GM18951 (cell line): ENCODE data around the gene ADAP2.

Source experiments
- POLR2A ChIP-seq: IDR thresholded peaks from 4 replicates; pipeline ENCODE4 v1.6.1; 2011; ENCODE audit warnings: mild to moderate bottlenecking; ENCODE audit not compliant: insufficient read length, insufficient read depth; ENCODE audit errors: extremely low read depth
- in situ Hi-C: fragments of 300-500 bp; cut with MboI; formaldehyde crosslinking; loops from one replicate; pipeline ENCODE4 v1.12.0; 2022; ENCODE audit warnings: low sequenced_read_pairs, mixed read lengths, inconsistent platforms; ENCODE audit not compliant: unreplicated experiment

Gene ADAP2

DNA sequence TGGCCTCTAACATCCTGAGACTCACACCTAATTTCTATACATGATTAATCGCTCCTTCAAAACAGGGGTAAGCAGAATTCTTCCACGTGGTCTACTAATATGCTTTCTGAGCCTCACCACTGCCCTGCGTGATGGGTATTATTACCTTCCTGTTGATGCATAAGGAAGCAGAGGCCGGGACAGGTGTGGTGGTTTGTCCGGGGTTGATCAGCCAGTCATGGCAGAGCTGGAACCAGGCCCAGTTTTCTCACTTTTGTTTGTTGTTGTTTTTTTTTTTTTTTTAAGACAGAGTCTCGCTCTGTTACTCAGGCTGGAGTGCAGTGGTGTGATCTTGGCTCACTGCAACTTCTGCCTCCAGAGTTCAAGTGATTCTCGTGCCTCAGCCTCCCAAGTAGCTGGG, 80.3 kb downstream of the ADAP2 start:
- TF ChIP-seq POLR2A = no peak

GRCh38 chr17:31003225-31003866, 81.6 kb downstream of the ADAP2 start:
- in situ Hi-C loops = loop anchor here (25.0 kb wide), 2 partner anchors 359 to 534 kb away; no protein-coding TSS in a partner anchor
- no peak for TF ChIP-seq POLR2A

More for the DNA sequence above, 80.3 kb downstream of the ADAP2 start:
- in situ Hi-C loops = loop anchor here (25.0 kb wide), 2 partner anchors 360 to 535 kb away; no protein-coding TSS in a partner anchor

DNA sequence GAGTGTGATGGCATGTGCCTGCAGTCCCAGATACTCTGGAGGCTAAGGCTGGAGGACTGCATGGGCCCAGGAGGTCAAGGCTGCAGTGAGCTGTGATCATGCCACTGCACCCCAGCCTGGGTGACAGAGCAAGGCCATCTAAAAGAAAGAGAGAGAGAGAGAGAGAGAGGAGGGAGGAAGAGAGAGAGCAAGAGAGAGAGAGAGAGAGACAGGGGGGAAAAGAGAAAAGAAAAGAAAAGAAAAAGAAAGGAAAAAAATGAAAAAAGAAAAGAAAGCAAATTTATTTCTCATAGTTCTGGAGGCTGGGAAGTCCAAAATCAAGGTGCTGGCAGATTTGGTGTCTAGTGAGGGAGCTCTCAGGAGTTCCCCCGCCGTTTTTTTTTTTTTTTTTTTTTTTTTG, 82.4 kb downstream of the ADAP2 start:
- in situ Hi-C loops = loop anchor here (25.0 kb wide), 2 partner anchors 358 to 533 kb away; no protein-coding TSS in a partner anchor
- no peak for TF ChIP-seq POLR2A

GRCh38 chr17:31007695-31008373, 86.1 kb downstream of the ADAP2 start:
- TF ChIP-seq POLR2A = no peak
- in situ Hi-C loops = loop anchor here (25.0 kb wide), 2 partner anchors 354 to 529 kb away; no protein-coding TSS in a partner anchor

DNA sequence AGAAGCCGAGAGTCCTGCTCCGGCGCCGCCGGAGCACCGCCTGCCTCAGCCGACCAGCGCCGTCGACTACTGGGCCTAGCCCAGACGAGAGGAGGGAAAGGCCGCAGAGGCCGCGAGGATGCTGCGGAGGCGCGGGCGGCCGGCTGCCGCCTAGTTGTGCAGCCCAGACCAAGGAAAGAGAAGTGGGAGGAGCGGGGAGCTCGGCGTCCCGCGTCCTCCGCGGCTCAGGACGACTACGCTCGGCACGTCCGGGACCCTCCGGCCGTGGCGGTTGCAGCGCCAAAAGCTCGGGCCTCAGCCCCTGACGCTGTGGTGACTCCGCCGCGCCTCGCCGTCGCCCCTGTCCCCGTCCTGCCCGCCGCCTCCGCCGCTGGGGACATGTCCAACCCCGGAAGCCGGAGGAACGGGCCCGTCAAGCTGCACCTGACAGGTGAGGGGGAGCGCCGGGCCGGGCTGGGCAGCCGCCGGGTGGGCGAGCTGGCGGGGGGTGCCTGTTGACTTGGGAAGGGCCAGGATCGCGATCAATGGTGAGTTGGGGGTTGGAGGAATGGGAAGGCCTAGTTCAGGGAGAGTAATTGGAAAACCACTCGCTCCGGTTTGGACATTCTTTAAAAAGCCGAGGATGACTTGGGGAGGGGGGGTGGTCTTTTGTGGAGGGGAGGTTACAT, 86.8 kb downstream of the ADAP2 start:
- in situ Hi-C loops = loop anchor here (25.0 kb wide), 2 partner anchors 354 to 529 kb away; no protein-coding TSS in a partner anchor
- peak; percentile 59 for TF ChIP-seq POLR2A
